ENCODE results near the gene ZNF239.
"Not testable (repeated sequence)": the region's sequence is repeated elsewhere in the genome, so short reads cannot be mapped to it uniquely, and the experiment has no call there.

ZNF239 gene

GRCh38 chr10:43574001-43574892 is at the start of gene ZNF239:
Gene ZNF239, minus strand, starts transcription at chr10:43574616. Its CDS starts 16,537 bp downstream, at chr10:43558079.
- peak within 1 kb of the TSS; percentile 95 for H3K27ac Mint-ChIP-seq (ENCODE audit: low read depth)
- peaks cover 7% of the 10 kb centered on the region for H3K9me3 Mint-ChIP-seq
- ATAC-seq (replicated peaks; ENCODE audit: extremely low read depth, poor library complexity, severe bottlenecking) (peak; percentile 83), DNase-seq (ENCODE audit: low spot score in 2 of 2) (peak; percentile 68 to 74)
- H3K36me3 Mint-ChIP-seq (ENCODE audit: insufficient read depth) = peaks cover 13% of the 10 kb centered on the region
- H3K27me3 Mint-ChIP-seq = no peaks in the 10 kb centered on the region
- H3K4me3 Mint-ChIP-seq = peak within 1 kb of the TSS; percentile 82
- peaks cover 49% of the 10 kb centered on the region for H3K4me1 Mint-ChIP-seq

- ATAC-seq (replicated peaks; ENCODE audit: extremely low read depth, poor library complexity, severe bottlenecking) (peak; percentile 60), DNase-seq (ENCODE audit: low spot score in 2 of 2) (no peak)
- peaks cover 8% of the 10 kb centered on the region for H3K36me3 Mint-ChIP-seq (ENCODE audit: insufficient read depth)
- peak overlapping the region; percentile 77 for H3K4me3 Mint-ChIP-seq
- H3K27me3 Mint-ChIP-seq = no peaks in the 10 kb centered on the region
- H3K27ac Mint-ChIP-seq (ENCODE audit: low read depth) = peak overlapping the region; percentile 86
- peaks cover 14% of the 10 kb centered on the region for H3K4me1 Mint-ChIP-seq
- H3K9me3 Mint-ChIP-seq = peaks cover 5% of the 10 kb centered on the region
Observed at GRCh38 chr10:43623351-43623750, 48.9 kb upstream of the ZNF239 start.

GRCh38 chr10:43622038-43622437 is 47.6 kb upstream of the ZNF239 start:
- Mint-ChIP-seq H3K27me3 (no peaks in the 10 kb centered on the region), H3K4me1 (peaks cover 14% of the 10 kb centered on the region), H3K9me3 (peaks cover 9% of the 10 kb centered on the region), H3K36me3 (ENCODE audit: insufficient read depth) (peaks cover 8% of the 10 kb centered on the region), H3K4me3 (peak overlapping the region; percentile 77), H3K27ac (ENCODE audit: low read depth) (peak overlapping the region; percentile 86)
- ATAC-seq (replicated peaks; ENCODE audit: extremely low read depth, poor library complexity, severe bottlenecking) (no peak), DNase-seq (ENCODE audit: low spot score in 2 of 2) (no peak)

- Mint-ChIP-seq H3K27me3 (no peaks in the 10 kb centered on the region), H3K27ac (ENCODE audit: low read depth) (no peak overlapping the region), H3K9me3 (peaks cover 21% of the 10 kb centered on the region), H3K36me3 (ENCODE audit: insufficient read depth) (peaks cover 17% of the 10 kb centered on the region), H3K4me3 (no peak overlapping the region), H3K4me1 (peaks cover 14% of the 10 kb centered on the region)
- ATAC-seq (replicated peaks; ENCODE audit: extremely low read depth, poor library complexity, severe bottlenecking) (no peak), DNase-seq (ENCODE audit: low spot score in 2 of 2) (no peak)
Observed at GRCh38 chr10:43619368-43619767, 45.0 kb upstream of the ZNF239 start.

GRCh38 chr10:43616697-43617370 is 42.4 kb upstream of the ZNF239 start:
- no peaks in the 10 kb centered on the region for H3K27me3 Mint-ChIP-seq
- no peak for ATAC-seq (replicated peaks; ENCODE audit: extremely low read depth, poor library complexity, severe bottlenecking)
- peaks cover 12% of the 10 kb centered on the region for H3K36me3 Mint-ChIP-seq (ENCODE audit: insufficient read depth)
- no peak overlapping the region for H3K4me3 Mint-ChIP-seq
- H3K4me1 Mint-ChIP-seq = no peaks in the 10 kb centered on the region
- no peak for DNase-seq (ENCODE audit: low spot score in 2 of 2)
- no peak overlapping the region for H3K27ac Mint-ChIP-seq (ENCODE audit: low read depth)
- peaks cover 16% of the 10 kb centered on the region for H3K9me3 Mint-ChIP-seq

GRCh38 chr10:43610636-43611035 is 36.2 kb upstream of the ZNF239 start:
- Mint-ChIP-seq H3K36me3 (ENCODE audit: insufficient read depth) (peaks cover 19% of the 10 kb centered on the region), H3K27me3 (no peaks in the 10 kb centered on the region), H3K9me3 (no peaks in the 10 kb centered on the region), H3K4me1 (peaks cover 23% of the 10 kb centered on the region), H3K27ac (ENCODE audit: low read depth) (no peak overlapping the region), H3K4me3 (no peak overlapping the region)
- ATAC-seq (replicated peaks; ENCODE audit: extremely low read depth, poor library complexity, severe bottlenecking) = no peak
- DNase-seq (ENCODE audit: low spot score in 2 of 2) = no peak

GRCh38 chr10:43607199-43607573 is 32.8 kb upstream of the ZNF239 start:
- DNase-seq (ENCODE audit: low spot score in 2 of 2) (no peak), ATAC-seq (replicated peaks; ENCODE audit: extremely low read depth, poor library complexity, severe bottlenecking) (no peak)
- H3K36me3 Mint-ChIP-seq (ENCODE audit: insufficient read depth) = peaks cover 11% of the 10 kb centered on the region
- H3K27ac Mint-ChIP-seq (ENCODE audit: low read depth) = peak overlapping the region; percentile 38
- H3K4me3 Mint-ChIP-seq = peak overlapping the region; percentile 79
- H3K27me3 Mint-ChIP-seq = no peaks in the 10 kb centered on the region
- peaks cover 23% of the 10 kb centered on the region for H3K4me1 Mint-ChIP-seq
- H3K9me3 Mint-ChIP-seq = no peaks in the 10 kb centered on the region

- DNase-seq (ENCODE audit: low spot score in 2 of 2) (peak in 1 of 2 donors; percentile 35), ATAC-seq (replicated peaks; ENCODE audit: extremely low read depth, poor library complexity, severe bottlenecking) (peak; percentile 86)
- H3K9me3 Mint-ChIP-seq = no peaks in the 10 kb centered on the region
- peaks cover 11% of the 10 kb centered on the region for H3K36me3 Mint-ChIP-seq (ENCODE audit: insufficient read depth)
- no peaks in the 10 kb centered on the region for H3K27me3 Mint-ChIP-seq
- peaks cover 23% of the 10 kb centered on the region for H3K4me1 Mint-ChIP-seq
- peak within 1 kb of the TSS; percentile 79 for H3K4me3 Mint-ChIP-seq
- H3K27ac Mint-ChIP-seq (ENCODE audit: low read depth) = peak within 1 kb of the TSS; percentile 58
Observed at GRCh38 chr10:43606323-43607198, 32.1 kb upstream of the ZNF239 start, which contains the start of gene ZNF485. Gene ZNF485, plus strand, starts transcription at chr10:43606438. Its CDS starts 613 bp downstream, at chr10:43607051.

GRCh38 chr10:43605850-43606322 is 31.5 kb upstream of the ZNF239 start:
- peak overlapping the region; percentile 79 for H3K4me3 Mint-ChIP-seq
- H3K4me1 Mint-ChIP-seq = peaks cover 23% of the 10 kb centered on the region
- peak overlapping the region; percentile 58 for H3K27ac Mint-ChIP-seq (ENCODE audit: low read depth)
- H3K27me3 Mint-ChIP-seq = no peaks in the 10 kb centered on the region
- no peak for ATAC-seq (replicated peaks; ENCODE audit: extremely low read depth, poor library complexity, severe bottlenecking)
- no peaks in the 10 kb centered on the region for H3K9me3 Mint-ChIP-seq
- H3K36me3 Mint-ChIP-seq (ENCODE audit: insufficient read depth) = peaks cover 10% of the 10 kb centered on the region
- DNase-seq (ENCODE audit: low spot score in 2 of 2) = no peak

- peaks cover 20% of the 10 kb centered on the region for H3K4me1 Mint-ChIP-seq
- not testable (repeated sequence) for ATAC-seq (replicated peaks; ENCODE audit: extremely low read depth, poor library complexity, severe bottlenecking); H3K36me3 Mint-ChIP-seq (ENCODE audit: insufficient read depth); H3K9me3 Mint-ChIP-seq; H3K27me3 Mint-ChIP-seq; H3K27ac Mint-ChIP-seq (ENCODE audit: low read depth); H3K4me3 Mint-ChIP-seq; DNase-seq (ENCODE audit: low spot score in 2 of 2)
Observed at GRCh38 chr10:43601576-43601975, 27.2 kb upstream of the ZNF239 start.

- H3K4me1 Mint-ChIP-seq = peaks cover 36% of the 10 kb centered on the region
- no peak for ATAC-seq (replicated peaks; ENCODE audit: extremely low read depth, poor library complexity, severe bottlenecking)
- H3K4me3 Mint-ChIP-seq = no peak overlapping the region
- DNase-seq (ENCODE audit: low spot score in 2 of 2) = no peak
- no peaks in the 10 kb centered on the region for H3K27me3 Mint-ChIP-seq
- peaks cover 3% of the 10 kb centered on the region for H3K36me3 Mint-ChIP-seq (ENCODE audit: insufficient read depth)
- H3K27ac Mint-ChIP-seq (ENCODE audit: low read depth) = no peak overlapping the region
- H3K9me3 Mint-ChIP-seq = no peaks in the 10 kb centered on the region
Observed at GRCh38 chr10:43599333-43599732, 24.9 kb upstream of the ZNF239 start.

GRCh38 chr10:43598446-43598845 is 24.0 kb upstream of the ZNF239 start:
- Mint-ChIP-seq H3K9me3 (no peaks in the 10 kb centered on the region), H3K27ac (ENCODE audit: low read depth) (no peak overlapping the region), H3K4me3 (no peak overlapping the region), H3K27me3 (no peaks in the 10 kb centered on the region), H3K4me1 (peaks cover 41% of the 10 kb centered on the region), H3K36me3 (ENCODE audit: insufficient read depth) (peaks cover 3% of the 10 kb centered on the region)
- ATAC-seq (replicated peaks; ENCODE audit: extremely low read depth, poor library complexity, severe bottlenecking) (no peak), DNase-seq (ENCODE audit: low spot score in 2 of 2) (no peak)

Data from central memory CD8-positive, alpha-beta T cell (primary cell).